Parathyroid adenoma (tissue), 2 donors: ENCODE results near the gene DOCK4.

Experiments
- H2AFZ ChIP-seq: fragments of 300-600 bp; sonication (generic); one replicate; pipeline ENCODE4 v1.7.0; 2017; ENCODE audit warnings: antibody characterized with exemption, mild to moderate bottlenecking
- H3K27ac ChIP-seq: fragments of 300-600 bp; sonication (generic); one replicate; pipeline ENCODE4 v1.7.0; 2017
- H3K27me3 ChIP-seq: fragments of 300-600 bp; sonication (generic); one replicate; pipeline ENCODE4 v1.7.0; 2017; ENCODE audit warnings: low read length; ENCODE audit not compliant: control insufficient read depth, insufficient read depth
- H3K36me3 ChIP-seq: fragments of 300-600 bp; sonication (generic); one replicate; pipeline ENCODE4 v1.7.0; 2017; ENCODE audit warnings: low read length; ENCODE audit not compliant: control insufficient read depth, insufficient read depth
- H3K4me1 ChIP-seq: fragments of 300-600 bp; sonication (generic); one replicate; pipeline ENCODE4 v1.7.0; 2017; ENCODE audit warnings: control low read depth
- H3K4me2 ChIP-seq: fragments of 300-600 bp; sonication (generic); one replicate; pipeline ENCODE4 v1.7.0; 2017; ENCODE audit warnings: low read length
- H3K4me3 ChIP-seq: fragments of 300-600 bp; sonication (generic); one replicate; pipeline ENCODE4 v1.7.0; 2017; ENCODE audit warnings: low read depth, low read length
- H3K79me2 ChIP-seq: fragments of 300-600 bp; sonication (generic); one replicate; pipeline ENCODE4 v1.7.0; 2017; ENCODE audit warnings: control low read depth
- H3K9ac ChIP-seq: fragments of 300-600 bp; sonication (generic); one replicate; pipeline ENCODE4 v1.7.0; 2017; ENCODE audit warnings: mild to moderate bottlenecking
- H3K9me3 ChIP-seq: fragments of 300-600 bp; sonication (generic); one replicate; pipeline ENCODE4 v1.7.0; 2017; ENCODE audit warnings: low read length; ENCODE audit not compliant: control insufficient read depth
- CTCF ChIP-seq: fragments of 300-600 bp; sonication (generic); IDR thresholded peaks from one replicate; pipeline ENCODE4 v1.7.0; 2017; ENCODE audit warnings: antibody characterized with exemption, mild to moderate bottlenecking
- donor health status: primary hyperparathyroidism.

Gene DOCK4

GRCh38 chr7:111750228-111750627, 456.0 kb downstream of the DOCK4 start:
- no peak overlapping the region for H2AFZ ChIP-seq
- H3K27ac ChIP-seq: no peak overlapping the region
- no peak overlapping the region for H3K9ac ChIP-seq
- H3K4me3 ChIP-seq: no peak overlapping the region
- H3K4me1 ChIP-seq: no peaks in the 10 kb centered on the region
- TF ChIP-seq CTCF: no peak
- H3K79me2 ChIP-seq: no peaks in the 10 kb centered on the region
- H3K4me2 ChIP-seq: no peak overlapping the region
- H3K36me3 ChIP-seq: no peaks in the 10 kb centered on the region
- no peaks in the 10 kb centered on the region for H3K27me3 ChIP-seq
- no peaks in the 10 kb centered on the region for H3K9me3 ChIP-seq

- H3K36me3 ChIP-seq: no peaks in the 10 kb centered on the region
- no peak for TF ChIP-seq CTCF
Observed at GRCh38 chr7:111749625-111750024, 456.6 kb downstream of the DOCK4 start.

GRCh38 chr7:111747718-111748117, 458.5 kb downstream of the DOCK4 start:
- no peaks in the 10 kb centered on the region for H3K9me3 ChIP-seq
- no peaks in the 10 kb centered on the region for H3K36me3 ChIP-seq
- no peak overlapping the region for H3K9ac ChIP-seq
- no peak overlapping the region for H3K27ac ChIP-seq
- H3K4me1 ChIP-seq: no peaks in the 10 kb centered on the region
- no peak for TF ChIP-seq CTCF
- no peak overlapping the region for H3K4me2 ChIP-seq
- no peaks in the 10 kb centered on the region for H3K79me2 ChIP-seq
- no peak overlapping the region for H3K4me3 ChIP-seq
- no peak overlapping the region for H2AFZ ChIP-seq
- H3K27me3 ChIP-seq: no peaks in the 10 kb centered on the region

More at GRCh38 chr7:111749625-111750024, 456.6 kb downstream of the DOCK4 start:
- Histone ChIP-seq H3K27ac (no peak overlapping the region), H2AFZ (no peak overlapping the region), H3K27me3 (no peaks in the 10 kb centered on the region), H3K4me3 (no peak overlapping the region), H3K79me2 (no peaks in the 10 kb centered on the region), H3K4me1 (no peaks in the 10 kb centered on the region), H3K4me2 (no peak overlapping the region), H3K9ac (no peak overlapping the region), H3K9me3 (no peaks in the 10 kb centered on the region)

- TF ChIP-seq CTCF: no peak
- H3K4me3 ChIP-seq: no peak overlapping the region
- H3K9me3 ChIP-seq: no peaks in the 10 kb centered on the region
- H3K9ac ChIP-seq: no peak overlapping the region
- H3K27ac ChIP-seq: no peak overlapping the region
- H3K36me3 ChIP-seq: no peaks in the 10 kb centered on the region
- no peak overlapping the region for H3K4me2 ChIP-seq
- H3K4me1 ChIP-seq: no peaks in the 10 kb centered on the region
- H2AFZ ChIP-seq: no peak overlapping the region
- no peaks in the 10 kb centered on the region for H3K79me2 ChIP-seq
- H3K27me3 ChIP-seq: no peaks in the 10 kb centered on the region
Observed at GRCh38 chr7:111746950-111747349, 459.2 kb downstream of the DOCK4 start.

GRCh38 chr7:111744501-111745155, 461.6 kb downstream of the DOCK4 start:
- no peak for TF ChIP-seq CTCF
- Histone ChIP-seq H3K79me2 (no peaks in the 10 kb centered on the region), H2AFZ (no peak overlapping the region), H3K27me3 (no peaks in the 10 kb centered on the region), H3K4me1 (no peaks in the 10 kb centered on the region), H3K9ac (no peak overlapping the region), H3K4me3 (no peak overlapping the region), H3K9me3 (no peaks in the 10 kb centered on the region), H3K36me3 (no peaks in the 10 kb centered on the region), H3K4me2 (no peak overlapping the region), H3K27ac (no peak overlapping the region)
